Measurements from ENCODE around the gene MITF. TPM values are rescaled to one million over a fixed set of nuclear protein-coding genes. Genes with fewer than 3 reads are reported as not detected.

Gene MITF
- total and polyA plus RNA-seq, 4 donors, result 0.91 to 2.9 (median 2.3) TPM

DNA sequence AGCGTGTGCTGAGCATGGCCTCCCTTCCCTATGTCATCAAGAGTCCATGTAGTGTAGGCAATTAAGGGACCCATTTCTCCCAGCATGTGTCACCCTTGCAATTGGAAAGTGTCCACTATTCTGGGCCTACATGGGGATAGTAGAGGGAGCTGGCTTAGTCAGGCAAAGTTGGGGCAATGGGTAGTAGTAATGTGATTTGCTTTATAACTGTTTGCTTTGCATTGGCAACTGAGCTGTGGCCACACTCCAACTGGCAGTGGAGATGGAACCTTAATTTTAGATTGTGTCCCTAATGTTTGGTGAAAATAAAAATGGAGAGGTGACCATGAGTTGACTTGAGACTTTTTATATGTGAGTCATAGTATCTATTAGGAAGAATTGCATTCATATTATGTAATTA is 162.5 kb downstream of the MITF start:
- WGBS, result 95% methylated on average over 1 of the region's 1 CpG
- Histone ChIP-seq H3K9me3 (ENCODE audit: control insufficient read depth in 4 of 4, low read length in 3 of 4) (no peaks in the 10 kb centered on the region), H3K27ac (ENCODE audit: low read depth in 1 of 2, low read length in 2 of 2) (no peak overlapping the region), H3K27me3 (ENCODE audit: control insufficient read depth in 4 of 4, insufficient read depth in 4 of 4, low read length in 3 of 4) (no peaks in the 10 kb centered on the region), H3K4me3 (ENCODE audit: low read depth in 1 of 3, low read length in 3 of 3) (no peak overlapping the region), H3K4me1 (ENCODE audit: control insufficient read depth in 4 of 4, insufficient read depth in 4 of 4, low read length in 3 of 4) (no peaks in the 10 kb centered on the region), H3K36me3 (ENCODE audit: control insufficient read depth in 4 of 4, insufficient read depth in 3 of 4, low read depth in 1 of 4, low read length in 3 of 4) (no peaks in the 10 kb centered on the region), H3K9ac (ENCODE audit: low read depth in 1 of 2, low read length in 2 of 2) (no peak overlapping the region)
- TF ChIP-seq, protein P1, sequence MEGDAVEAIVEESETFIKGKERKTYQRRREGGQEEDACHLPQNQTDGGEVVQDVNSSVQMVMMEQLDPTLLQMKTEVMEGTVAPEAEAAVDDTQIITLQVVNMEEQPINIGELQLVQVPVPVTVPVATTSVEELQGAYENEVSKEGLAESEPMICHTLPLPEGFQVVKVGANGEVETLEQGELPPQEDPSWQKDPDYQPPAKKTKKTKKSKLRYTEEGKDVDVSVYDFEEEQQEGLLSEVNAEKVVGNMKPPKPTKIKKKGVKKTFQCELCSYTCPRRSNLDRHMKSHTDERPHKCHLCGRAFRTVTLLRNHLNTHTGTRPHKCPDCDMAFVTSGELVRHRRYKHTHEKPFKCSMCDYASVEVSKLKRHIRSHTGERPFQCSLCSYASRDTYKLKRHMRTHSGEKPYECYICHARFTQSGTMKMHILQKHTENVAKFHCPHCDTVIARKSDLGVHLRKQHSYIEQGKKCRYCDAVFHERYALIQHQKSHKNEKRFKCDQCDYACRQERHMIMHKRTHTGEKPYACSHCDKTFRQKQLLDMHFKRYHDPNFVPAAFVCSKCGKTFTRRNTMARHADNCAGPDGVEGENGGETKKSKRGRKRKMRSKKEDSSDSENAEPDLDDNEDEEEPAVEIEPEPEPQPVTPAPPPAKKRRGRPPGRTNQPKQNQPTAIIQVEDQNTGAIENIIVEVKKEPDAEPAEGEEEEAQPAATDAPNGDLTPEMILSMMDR (IDR thresholded peaks at IDR 0.05; ENCODE audit: low read depth, low read length, missing input control), result no peak
- no peak for TF ChIP-seq FOXA2 (IDR thresholded peaks at IDR 0.05)
- no peak for TF ChIP-seq MAX (IDR thresholded peaks at IDR 0.05)
- no peak for DNase-seq (ENCODE audit: low spot score)

DNA sequence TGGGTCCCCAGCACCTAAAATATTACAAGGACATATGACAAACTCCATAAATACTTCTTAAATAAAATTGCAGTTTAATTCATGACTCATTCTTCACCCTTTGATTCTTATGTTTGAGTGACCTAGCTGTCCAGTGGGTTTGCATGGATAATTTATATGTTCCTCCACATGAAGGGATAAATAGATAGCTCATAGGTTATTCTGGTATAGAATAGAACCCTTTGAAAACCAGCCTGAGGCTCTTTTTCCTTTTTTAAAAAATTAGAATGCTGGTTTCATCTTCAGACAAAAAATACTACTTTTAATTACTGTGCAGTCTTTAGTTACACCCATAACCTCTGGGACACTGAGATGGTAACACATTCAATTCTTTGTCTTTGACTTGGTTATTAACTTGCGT is 163.1 kb downstream of the MITF start:
- TF ChIP-seq SP1 (IDR thresholded peaks at IDR 0.05), result no peak
- no peak for TF ChIP-seq RXRA (IDR thresholded peaks at IDR 0.05)
- no peak for TF ChIP-seq NR2F2 (IDR thresholded peaks at IDR 0.05)
- TF ChIP-seq GABPA (IDR thresholded peaks at IDR 0.05 in 1 of 2, conservative IDR thresholded peaks at IDR 0.05 in 1 of 2), result no peak
- Histone ChIP-seq H3K27ac (ENCODE audit: low read depth in 1 of 2, low read length in 2 of 2) (no peak overlapping the region), H3K4me1 (ENCODE audit: control insufficient read depth in 4 of 4, insufficient read depth in 4 of 4, low read length in 3 of 4) (no peaks in the 10 kb centered on the region), H3K9ac (ENCODE audit: low read depth in 1 of 2, low read length in 2 of 2) (no peak overlapping the region), H3K36me3 (ENCODE audit: control insufficient read depth in 4 of 4, insufficient read depth in 3 of 4, low read depth in 1 of 4, low read length in 3 of 4) (no peaks in the 10 kb centered on the region), H3K9me3 (ENCODE audit: control insufficient read depth in 4 of 4, low read length in 3 of 4) (no peaks in the 10 kb centered on the region), H3K27me3 (ENCODE audit: control insufficient read depth in 4 of 4, insufficient read depth in 4 of 4, low read length in 3 of 4) (no peaks in the 10 kb centered on the region), H3K4me3 (ENCODE audit: low read depth in 1 of 3, low read length in 3 of 3) (no peak overlapping the region)
- DNase-seq (ENCODE audit: low spot score), result no peak
- 98% methylated on average over 1 of the region's 1 CpG for WGBS

GRCh38 chr3:69906351-69906966 is 167.2 kb downstream of the MITF start:
- H3K27me3 ChIP-seq (ENCODE audit: control insufficient read depth in 4 of 4, insufficient read depth in 4 of 4, low read length in 3 of 4), result no peaks in the 10 kb centered on the region
- TF ChIP-seq MAX (IDR thresholded peaks at IDR 0.05) (no peak), FOXA2 (IDR thresholded peaks at IDR 0.05) (no peak), RAD21 (IDR thresholded peaks at IDR 0.05) (no peak), GABPA (IDR thresholded peaks at IDR 0.05 in 1 of 2, conservative IDR thresholded peaks at IDR 0.05 in 1 of 2) (no peak), YY1 (IDR thresholded peaks at IDR 0.05) (no peak), NR2F2 (IDR thresholded peaks at IDR 0.05) (no peak), RXRA (IDR thresholded peaks at IDR 0.05) (no peak), EGR1 (IDR thresholded peaks at IDR 0.05; ENCODE audit: low read depth in 2 of 2) (no peak)
- TF ChIP-seq, protein P1 (IDR thresholded peaks at IDR 0.05; ENCODE audit: low read depth, low read length, missing input control), result no peak
- TF ChIP-seq, protein P2, sequence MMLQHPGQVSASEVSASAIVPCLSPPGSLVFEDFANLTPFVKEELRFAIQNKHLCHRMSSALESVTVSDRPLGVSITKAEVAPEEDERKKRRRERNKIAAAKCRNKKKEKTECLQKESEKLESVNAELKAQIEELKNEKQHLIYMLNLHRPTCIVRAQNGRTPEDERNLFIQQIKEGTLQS (IDR thresholded peaks at IDR 0.05), result no peak
- TF ChIP-seq, protein P3, sequence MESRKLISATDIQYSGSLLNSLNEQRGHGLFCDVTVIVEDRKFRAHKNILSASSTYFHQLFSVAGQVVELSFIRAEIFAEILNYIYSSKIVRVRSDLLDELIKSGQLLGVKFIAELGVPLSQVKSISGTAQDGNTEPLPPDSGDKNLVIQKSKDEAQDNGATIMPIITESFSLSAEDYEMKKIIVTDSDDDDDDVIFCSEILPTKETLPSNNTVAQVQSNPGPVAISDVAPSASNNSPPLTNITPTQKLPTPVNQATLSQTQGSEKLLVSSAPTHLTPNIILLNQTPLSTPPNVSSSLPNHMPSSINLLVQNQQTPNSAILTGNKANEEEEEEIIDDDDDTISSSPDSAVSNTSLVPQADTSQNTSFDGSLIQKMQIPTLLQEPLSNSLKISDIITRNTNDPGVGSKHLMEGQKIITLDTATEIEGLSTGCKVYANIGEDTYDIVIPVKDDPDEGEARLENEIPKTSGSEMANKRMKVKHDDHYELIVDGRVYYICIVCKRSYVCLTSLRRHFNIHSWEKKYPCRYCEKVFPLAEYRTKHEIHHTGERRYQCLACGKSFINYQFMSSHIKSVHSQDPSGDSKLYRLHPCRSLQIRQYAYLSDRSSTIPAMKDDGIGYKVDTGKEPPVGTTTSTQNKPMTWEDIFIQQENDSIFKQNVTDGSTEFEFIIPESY (IDR thresholded peaks at IDR 0.05), result no peak
- 93% methylated on average over 2 of the region's 2 CpGs for WGBS
- H3K9me3 ChIP-seq (ENCODE audit: control insufficient read depth in 4 of 4, low read length in 3 of 4), result no peaks in the 10 kb centered on the region
- no peak overlapping the region for H3K9ac ChIP-seq (ENCODE audit: low read depth in 1 of 2, low read length in 2 of 2)
- H3K4me3 ChIP-seq (ENCODE audit: low read depth in 1 of 3, low read length in 3 of 3), result no peak overlapping the region
- DNase-seq (ENCODE audit: low spot score), result no peak
- no peaks in the 10 kb centered on the region for H3K36me3 ChIP-seq (ENCODE audit: control insufficient read depth in 4 of 4, insufficient read depth in 3 of 4, low read depth in 1 of 4, low read length in 3 of 4)
- H3K4me1 ChIP-seq (ENCODE audit: control insufficient read depth in 4 of 4, insufficient read depth in 4 of 4, low read length in 3 of 4), result no peaks in the 10 kb centered on the region
- H3K27ac ChIP-seq (ENCODE audit: low read depth in 1 of 2, low read length in 2 of 2), result no peak overlapping the region
